ENCODE results near the gene ZCCHC8. TPM values are rescaled to one million over a fixed set of nuclear protein-coding genes. Genes with fewer than 3 reads are reported as not detected.

Gene ZCCHC8
- total RNA-seq, 2 donors from 2014 or later, result 26.2 to 26.3 TPM

Other genes with a start within 250 kb of the ZCCHC8 start
- gene VPS33A, start 234.4 kb downstream of the ZCCHC8 start, total RNA-seq, result 10 to 100 TPM; 50.6 to 52.8 TPM
- 10 to 100 TPM; 56.5 to 65.1 TPM for gene CLIP1, start 78.3 kb downstream of the ZCCHC8 start, total RNA-seq
- gene RSRC2, start 26.0 kb upstream of the ZCCHC8 start, total RNA-seq, result 100 to 1,000 TPM in 1 of 2 donors, 10 to 100 TPM in 1; 88.1 to 111 TPM
- 100 to 1,000 TPM in 1 of 2 donors, 10 to 100 TPM in 1; 86.7 to 115 TPM for gene KNTC1, start 26.3 kb upstream of the ZCCHC8 start, total RNA-seq
- gene HCAR2, start 202.4 kb upstream of the ZCCHC8 start, total RNA-seq, result not detected
- gene HCAR3, start 215.9 kb upstream of the ZCCHC8 start, total RNA-seq, result not detected
- gene HCAR1, start 229.9 kb upstream of the ZCCHC8 start, total RNA-seq, result under 1 TPM in 1 of 2 donors, not detected in 1; 0.04 TPM